ENCODE measurements around the gene SASH1. TPM values are rescaled to one million over a fixed set of nuclear protein-coding genes. Genes with fewer than 3 reads are reported as not detected.

Gene SASH1
- total and polyA plus RNA-seq, 2 of the 8 experiments (the other 6 are each of a cell fraction or from before 2014, with no cell fraction given), result 6.0 to 20.2 TPM

DNA sequence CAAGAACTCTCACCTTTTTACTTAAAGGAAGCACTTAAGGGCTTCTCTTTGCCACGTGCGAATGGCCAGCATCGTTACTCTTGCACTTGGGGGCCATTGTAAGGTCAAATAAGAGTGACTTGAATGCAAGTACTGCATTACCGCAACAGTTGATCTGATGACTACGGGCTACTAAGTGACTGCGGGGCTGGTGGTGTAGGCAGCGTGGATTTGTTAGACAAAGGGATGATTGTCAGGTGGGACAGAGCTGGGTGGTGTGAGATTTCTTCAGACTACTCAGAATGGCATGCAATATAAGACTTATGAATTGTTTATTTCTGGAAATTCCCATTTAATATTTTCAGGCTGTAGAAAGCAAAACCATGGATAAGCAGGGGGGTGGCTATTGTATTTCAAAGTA is 204.5 kb downstream of the SASH1 start (continued):
- no peak for TF ChIP-seq RNF2 (IDR thresholded peaks at IDR 0.05; ENCODE audit: borderline replicate concordance, low read depth, low read length, missing control alignments, poor library complexity, severe bottlenecking)
- TF ChIP-seq NRF1 (IDR thresholded peaks at IDR 0.05; ENCODE audit: low read depth, low read length), result no peak
- TF ChIP-seq JUN (IDR thresholded peaks at IDR 0.05; ENCODE audit: low read depth, low read length), result no peak

All from H1 (cell line).